Measurements from ENCODE around the gene CNKSR3.

Gene CNKSR3

GRCh38 chr6:154435400-154435945, 75.0 kb downstream of the CNKSR3 start:
- Histone ChIP-seq H3K9me3 (ENCODE audit: low read length) (no peaks in the 10 kb centered on the region), H3K9ac (ENCODE audit: low read length) (no peak overlapping the region), H3K27me3 (ENCODE audit: insufficient read depth, low read length) (no peaks in the 10 kb centered on the region), H3K27ac (ENCODE audit: low read depth, low read length, poor library complexity, severe bottlenecking) (no peak overlapping the region), H3F3A (ENCODE audit: insufficient read depth, low read length) (no peaks in the 10 kb centered on the region), H3K9me2 (ENCODE audit: low read depth, low read length) (no peaks in the 10 kb centered on the region), H3K36me3 (ENCODE audit: insufficient read depth, low read length) (no peaks in the 10 kb centered on the region), H2AFZ (ENCODE audit: low read length) (no peak overlapping the region), H3K4me2 (ENCODE audit: low read length) (no peak overlapping the region), H4K20me1 (ENCODE audit: insufficient read depth, low read length) (no peaks in the 10 kb centered on the region), H3K4me1 (ENCODE audit: insufficient read depth, low read length, severe bottlenecking) (no peaks in the 10 kb centered on the region), H3K79me2 (ENCODE audit: insufficient read depth, low read length) (no peaks in the 10 kb centered on the region), H3K4me3 (ENCODE audit: low read depth, low read length, poor library complexity, severe bottlenecking) (no peak overlapping the region)
- TF ChIP-seq CTCF (IDR thresholded peaks at IDR 0.05; ENCODE audit: low read length) (no peak), EZH2 (IDR thresholded peaks at IDR 0.05; ENCODE audit: borderline replicate concordance, low read length) (no peak)

- Histone ChIP-seq H3K27ac (ENCODE audit: low read depth, low read length, poor library complexity, severe bottlenecking) (no peak overlapping the region), H3K9ac (ENCODE audit: low read length) (no peak overlapping the region), H3K9me3 (ENCODE audit: low read length) (no peaks in the 10 kb centered on the region), H3K9me2 (ENCODE audit: low read depth, low read length) (no peaks in the 10 kb centered on the region), H2AFZ (ENCODE audit: low read length) (no peak overlapping the region), H3K4me3 (ENCODE audit: low read depth, low read length, poor library complexity, severe bottlenecking) (no peak overlapping the region), H4K20me1 (ENCODE audit: insufficient read depth, low read length) (no peaks in the 10 kb centered on the region), H3K36me3 (ENCODE audit: insufficient read depth, low read length) (no peaks in the 10 kb centered on the region), H3K79me2 (ENCODE audit: insufficient read depth, low read length) (no peaks in the 10 kb centered on the region), H3K27me3 (ENCODE audit: insufficient read depth, low read length) (no peaks in the 10 kb centered on the region), H3K4me1 (ENCODE audit: insufficient read depth, low read length, severe bottlenecking) (no peaks in the 10 kb centered on the region), H3F3A (ENCODE audit: insufficient read depth, low read length) (no peaks in the 10 kb centered on the region), H3K4me2 (ENCODE audit: low read length) (no peak overlapping the region)
- TF ChIP-seq EZH2 (IDR thresholded peaks at IDR 0.05; ENCODE audit: borderline replicate concordance, low read length) (no peak), CTCF (IDR thresholded peaks at IDR 0.05; ENCODE audit: low read length) (no peak)
Measured at GRCh38 chr6:154434662-154435061, 75.8 kb downstream of the CNKSR3 start.

GRCh38 chr6:154433477-154434241, 76.8 kb downstream of the CNKSR3 start:
- no peaks in the 10 kb centered on the region for H3K9me2 ChIP-seq (ENCODE audit: low read depth, low read length)
- H3F3A ChIP-seq (ENCODE audit: insufficient read depth, low read length): no peaks in the 10 kb centered on the region
- H3K36me3 ChIP-seq (ENCODE audit: insufficient read depth, low read length): no peaks in the 10 kb centered on the region
- TF ChIP-seq CTCF (IDR thresholded peaks at IDR 0.05; ENCODE audit: low read length) (no peak), EZH2 (IDR thresholded peaks at IDR 0.05; ENCODE audit: borderline replicate concordance, low read length) (no peak)
- H3K79me2 ChIP-seq (ENCODE audit: insufficient read depth, low read length): no peaks in the 10 kb centered on the region
- H3K9me3 ChIP-seq (ENCODE audit: low read length): no peaks in the 10 kb centered on the region
- H4K20me1 ChIP-seq (ENCODE audit: insufficient read depth, low read length): no peaks in the 10 kb centered on the region
- no peak overlapping the region for H3K4me2 ChIP-seq (ENCODE audit: low read length)
- H2AFZ ChIP-seq (ENCODE audit: low read length): no peak overlapping the region
- H3K4me1 ChIP-seq (ENCODE audit: insufficient read depth, low read length, severe bottlenecking): no peaks in the 10 kb centered on the region
- no peaks in the 10 kb centered on the region for H3K27me3 ChIP-seq (ENCODE audit: insufficient read depth, low read length)
- H3K4me3 ChIP-seq (ENCODE audit: low read depth, low read length, poor library complexity, severe bottlenecking): no peak overlapping the region
- no peak overlapping the region for H3K9ac ChIP-seq (ENCODE audit: low read length)
- H3K27ac ChIP-seq (ENCODE audit: low read depth, low read length, poor library complexity, severe bottlenecking): no peak overlapping the region
